DOHH2 (cell line): ENCODE data around the gene SIDT2.

Experiments
- CTCF ChIP-seq: fragments of 200-600 bp; sonication (generic); IDR thresholded peaks from one replicate; pipeline ENCODE4 v1.5.1; 2014; ENCODE audit warnings: antibody characterized with exemption, mild to moderate bottlenecking, low read depth, low read length; ENCODE audit not compliant: poor library complexity, severe bottlenecking
- EZH2phosphoT487 ChIP-seq: fragments of 200-600 bp; sonication (generic); IDR thresholded peaks from 2 replicates; pipeline ENCODE4 v1.6.1; 2017; ENCODE audit warnings: borderline replicate concordance, mild to moderate bottlenecking, antibody characterized with exemption, low read length, moderate library complexity, mixed read lengths

- TF ChIP-seq CTCF = no peak
- TF ChIP-seq EZH2phosphoT487 = no peak
Observed at GRCh38 chr11:117217141-117218084, 38.9 kb downstream of the SIDT2 start.
